Measurements from ENCODE around the gene TAF4. TPM values are rescaled to one million over a fixed set of nuclear protein-coding genes. Genes with fewer than 3 reads are reported as not detected.

TAF4 gene
- total RNA-seq, 1 donor from 2014 or later: 9.6 TPM

- Histone ChIP-seq H3K36me3 (no peaks in the 10 kb centered on the region), H3K27ac (no peak overlapping the region), H3K4me3 (no peak overlapping the region), H3K4me1 (no peaks in the 10 kb centered on the region), H3K9me3 (no peaks in the 10 kb centered on the region), H3K27me3 (no peaks in the 10 kb centered on the region)
- intact Hi-C loops (cut with DNase I): no loop called here
- no peak for DNase-seq (ENCODE audit: extremely low spot score in 2 of 2)
- TF ChIP-seq CTCF (IDR thresholded peaks at IDR 0.05) (no peak), POLR2A (IDR thresholded peaks at IDR 0.05) (no peak), POLR2AphosphoS5 (IDR thresholded peaks at IDR 0.05; ENCODE audit: insufficient read depth in 1 of 2, low read depth in 1 of 2) (no peak)
Observed at GRCh38 chr20:61930776-61931475, 134.8 kb downstream of the TAF4 start.

GRCh38 chr20:61929971-61930666, 135.6 kb downstream of the TAF4 start:
- Histone ChIP-seq H3K27me3 (no peaks in the 10 kb centered on the region), H3K4me1 (no peaks in the 10 kb centered on the region), H3K27ac (no peak overlapping the region), H3K9me3 (no peaks in the 10 kb centered on the region), H3K4me3 (no peak overlapping the region), H3K36me3 (no peaks in the 10 kb centered on the region)
- TF ChIP-seq POLR2AphosphoS5 (IDR thresholded peaks at IDR 0.05; ENCODE audit: insufficient read depth in 1 of 2, low read depth in 1 of 2): no peak
- TF ChIP-seq POLR2A (IDR thresholded peaks at IDR 0.05): no peak
- no peak for TF ChIP-seq CTCF (IDR thresholded peaks at IDR 0.05)
- no peak for DNase-seq (ENCODE audit: extremely low spot score in 2 of 2)
- intact Hi-C loops (cut with DNase I): no loop called here

GRCh38 chr20:61929561-61929960, 136.1 kb downstream of the TAF4 start:
- H3K4me3 ChIP-seq: no peak overlapping the region
- TF ChIP-seq POLR2A (IDR thresholded peaks at IDR 0.05): no peak
- no peak for TF ChIP-seq CTCF (IDR thresholded peaks at IDR 0.05)
- TF ChIP-seq POLR2AphosphoS5 (IDR thresholded peaks at IDR 0.05; ENCODE audit: insufficient read depth in 1 of 2, low read depth in 1 of 2): no peak
- no peaks in the 10 kb centered on the region for H3K27me3 ChIP-seq
- no peak for DNase-seq (ENCODE audit: extremely low spot score in 2 of 2)
- intact Hi-C loops (cut with DNase I): no loop called here
- no peak overlapping the region for H3K27ac ChIP-seq
- no peaks in the 10 kb centered on the region for H3K9me3 ChIP-seq
- H3K4me1 ChIP-seq: no peaks in the 10 kb centered on the region
- H3K36me3 ChIP-seq: no peaks in the 10 kb centered on the region

- Histone ChIP-seq H3K27ac (no peak overlapping the region), H3K4me1 (no peaks in the 10 kb centered on the region), H3K27me3 (no peaks in the 10 kb centered on the region), H3K36me3 (no peaks in the 10 kb centered on the region), H3K9me3 (no peaks in the 10 kb centered on the region), H3K4me3 (no peak overlapping the region)
- no peak for DNase-seq (ENCODE audit: extremely low spot score in 2 of 2)
- TF ChIP-seq POLR2AphosphoS5 (IDR thresholded peaks at IDR 0.05; ENCODE audit: insufficient read depth in 1 of 2, low read depth in 1 of 2): no peak
- no peak for TF ChIP-seq POLR2A (IDR thresholded peaks at IDR 0.05)
- no peak for TF ChIP-seq CTCF (IDR thresholded peaks at IDR 0.05)
- intact Hi-C loops (cut with DNase I): no loop called here
Observed at GRCh38 chr20:61927826-61928541, 137.7 kb downstream of the TAF4 start.

Measured in vagina (tissue), 2 donors.